GM23248 (cell line): ENCODE data around the gene ZNF491. TPM values are rescaled to one million over a fixed set of nuclear protein-coding genes. Genes with fewer than 3 reads are reported as not detected.

ENCODE experiments used
- DNase-seq: peaks from one replicate; pipeline ENCODE4 v3.0.0-alpha.2; 2015
- H2AFZ ChIP-seq: fragments of 200-600 bp; sonication (generic); 2 replicates; pipeline ENCODE4 v1.6.1; 2016; ENCODE audit warnings: antibody characterized with exemption
- H3F3A ChIP-seq: fragments of 200-600 bp; sonication (generic); 2 replicates; pipeline ENCODE4 v1.6.1; 2016; ENCODE audit warnings: mild to moderate bottlenecking, antibody characterized with exemption, mixed run types; ENCODE audit not compliant: insufficient read depth
- H3K27ac ChIP-seq: fragments of 200-600 bp; sonication (generic); 2 replicates; pipeline ENCODE4 v1.5.1; 2016; ENCODE audit warnings: mild to moderate bottlenecking
- H3K27me3 ChIP-seq: fragments of 200-600 bp; sonication (generic); replicated peaks from 2 replicates; pipeline ENCODE4 v1.6.1; 2016; ENCODE audit warnings: mild to moderate bottlenecking; ENCODE audit not compliant: insufficient read depth
- H3K36me3 ChIP-seq: fragments of 200-600 bp; sonication (generic); 2 replicates; pipeline ENCODE4 v1.6.1; 2016; ENCODE audit warnings: low read depth, mild to moderate bottlenecking
- H3K4me1 ChIP-seq: fragments of 200-600 bp; sonication (generic); 2 replicates; pipeline ENCODE4 v1.6.1; 2016; ENCODE audit warnings: mild to moderate bottlenecking; ENCODE audit not compliant: insufficient read depth
- H3K4me2 ChIP-seq: fragments of 200-600 bp; sonication (generic); one replicate; pipeline ENCODE4 v1.6.1; 2016; ENCODE audit warnings: mild to moderate bottlenecking; ENCODE audit not compliant: unreplicated experiment
- H3K4me3 ChIP-seq: fragments of 200-600 bp; sonication (generic); 2 replicates; pipeline ENCODE4 v1.5.1; 2016; ENCODE audit warnings: mild to moderate bottlenecking
- H3K79me2 ChIP-seq: fragments of 200-600 bp; sonication (generic); 2 replicates; pipeline ENCODE4 v1.6.1; 2016; ENCODE audit warnings: mild to moderate bottlenecking; ENCODE audit not compliant: insufficient read depth
- H3K9ac ChIP-seq: fragments of 200-600 bp; sonication (generic); 2 replicates; pipeline ENCODE4 v1.6.1; 2016; ENCODE audit warnings: mild to moderate bottlenecking
- H3K9me2 ChIP-seq: fragments of 200-600 bp; sonication (generic); 2 replicates; pipeline ENCODE4 v1.6.1; 2016; ENCODE audit warnings: mixed run types, mild to moderate bottlenecking, moderate library complexity; ENCODE audit not compliant: insufficient read depth
- H3K9me3 ChIP-seq: fragments of 200-600 bp; sonication (generic); one replicate; pipeline ENCODE4 v1.6.1; 2017; ENCODE audit warnings: low read depth
- H4K20me1 ChIP-seq: fragments of 200-600 bp; sonication (generic); 2 replicates; pipeline ENCODE4 v1.6.0; 2016; ENCODE audit not compliant: insufficient read depth
- EZH2 ChIP-seq: fragments of 200-600 bp; sonication (generic); IDR thresholded peaks from 2 replicates; pipeline ENCODE4 v1.6.1; 2018; ENCODE audit warnings: antibody characterized with exemption, mild to moderate bottlenecking; ENCODE audit not compliant: insufficient read depth, poor library complexity, severe bottlenecking
- EZH2phosphoT487 ChIP-seq: fragments of 200-600 bp; sonication (generic); IDR thresholded peaks from 2 replicates; pipeline ENCODE4 v1.6.1; 2018; ENCODE audit warnings: antibody characterized with exemption, moderate library complexity, mild to moderate bottlenecking, low read depth; ENCODE audit not compliant: insufficient read depth
- WGBS, 2 experiments: methylation state at CpG; one replicate each; pipeline ENCODE4 v1.1.6; 2015 to 2017; ENCODE audit warnings: low lambda C conversion rate in 2 of 2, low coverage in 1 of 2; ENCODE audit errors: missing lambda C conversion rate in 2 of 2; 5-methylcytosine and 5-hydroxymethylcytosine counted together
- in situ Hi-C: fragments of 300-500 bp; cut with MboI; formaldehyde crosslinking; loops from 2 replicates; pipeline ENCODE4 v1.15.0; 2020
- polyA plus RNA-seq: library from polyadenylated mRNA; unstranded; fragments of >200 nt; fragmentation: Nextera tagmentation; extraction: Ambion mirVana; gene quantifications from 2 replicates; pipeline ENCODE4 v1.2.1, GENCODE V29; 2016
- total RNA-seq: library from RNA; depleted of rRNA; stranded (reverse); fragments of >200 nt; shearing (Covaris generic); gene quantifications from 2 replicates; pipeline ENCODE4 v1.2.3, GENCODE V29; 2014; rRNA removed

The ZNF491 gene
- total and polyA plus RNA-seq, 2 experiments from 2014 or later, result 1.4 to 1.6 TPM

- Histone ChIP-seq H3K4me2 (no peak overlapping the region), H3K9me3 (no peaks in the 10 kb centered on the region), H3K4me3 (no peak overlapping the region), H3K9me2 (no peaks in the 10 kb centered on the region), H3F3A (no peaks in the 10 kb centered on the region), H3K79me2 (peaks cover 87% of the 10 kb centered on the region), H4K20me1 (no peaks in the 10 kb centered on the region), H2AFZ (no peak overlapping the region), H3K9ac (no peak overlapping the region), H3K36me3 (no peaks in the 10 kb centered on the region), H3K4me1 (no peaks in the 10 kb centered on the region), H3K27me3 (no peaks in the 10 kb centered on the region), H3K27ac (no peak overlapping the region)
- TF ChIP-seq EZH2phosphoT487 (no peak), EZH2 (no peak)
- no peak for DNase-seq
- 95 to 96% methylated on average over 12 of the region's 12 CpGs for WGBS, 2 experiments
- in situ Hi-C loops, result no loop called here
These were observed 58.4 kb downstream of the ZNF491 start for GRCh38 chr19:11856596-11857250.

Other genes starting within 250 kb of the ZNF491 start
- gene ELOF1, start 239.3 kb upstream of the ZNF491 start, total RNA-seq, result 32.4 and 50.6 TPM in 2 replicates
- gene ELOF1, start 239.3 kb upstream of the ZNF491 start, polyA plus RNA-seq, result 71.8 and 72.6 TPM in 2 replicates
- 0.11 TPM in 1 of 2 replicates, not detected in the other for gene ACP5, start 220.9 kb upstream of the ZNF491 start, total RNA-seq
- 0.26 TPM in 1 of 2 replicates, not detected in the other for gene ACP5, start 220.9 kb upstream of the ZNF491 start, polyA plus RNA-seq
- gene ZNF627, start 201.0 kb upstream of the ZNF491 start, total RNA-seq, result 13.3 and 13.8 TPM in 2 replicates
- gene ZNF627, start 201.0 kb upstream of the ZNF491 start, polyA plus RNA-seq, result 7.2 and 7.7 TPM in 2 replicates
- gene ZNF823, start 59.6 kb upstream of the ZNF491 start, total RNA-seq, result 6.8 and 7.2 TPM in 2 replicates
- gene ZNF823, start 59.6 kb upstream of the ZNF491 start, polyA plus RNA-seq, result 1.9 and 3.0 TPM in 2 replicates
- gene ZNF441, start 31.5 kb upstream of the ZNF491 start, total RNA-seq, result 6.5 and 8.5 TPM in 2 replicates
- 3.5 and 3.6 TPM in 2 replicates for gene ZNF441, start 31.5 kb upstream of the ZNF491 start, polyA plus RNA-seq
- 4.2 and 7.6 TPM in 2 replicates for gene ZNF440, start 15.8 kb downstream of the ZNF491 start, total RNA-seq
- gene ZNF440, start 15.8 kb downstream of the ZNF491 start, polyA plus RNA-seq, result 2.3 and 2.4 TPM in 2 replicates
- 7.8 and 12.1 TPM in 2 replicates for gene ZNF439, start 50.2 kb downstream of the ZNF491 start, total RNA-seq
- gene ZNF439, start 50.2 kb downstream of the ZNF491 start, polyA plus RNA-seq, result 7.4 and 8.8 TPM in 2 replicates
- gene ZNF69, start 89.3 kb downstream of the ZNF491 start, total RNA-seq, result 5.3 and 8.3 TPM in 2 replicates
- 5.3 and 6.8 TPM in 2 replicates for gene ZNF69, start 89.3 kb downstream of the ZNF491 start, polyA plus RNA-seq
- 6.3 and 6.8 TPM in 2 replicates for gene ZNF700, start 126.6 kb downstream of the ZNF491 start, total RNA-seq
- 3.2 TPM in 2 replicates for gene ZNF700, start 126.6 kb downstream of the ZNF491 start, polyA plus RNA-seq
- 0.63 and 1.8 TPM in 2 replicates for gene ZNF763, start 166.5 kb downstream of the ZNF491 start, total RNA-seq
- gene ZNF763, start 166.5 kb downstream of the ZNF491 start, polyA plus RNA-seq, result 1.4 and 1.6 TPM in 2 replicates
- 1.5 and 7.6 TPM in 2 replicates for gene ZNF433, start 237.2 kb downstream of the ZNF491 start, total RNA-seq
- gene ZNF433, start 237.2 kb downstream of the ZNF491 start, polyA plus RNA-seq, result 4.2 and 5.0 TPM in 2 replicates